ENCODE data around the gene SERPINA1.

SERPINA1 gene

GRCh38 chr14:94397289-94398181 lies 9.1 kb upstream of the SERPINA1 start:
- no peak for DNase-seq

GRCh38 chr14:94396628-94397225 lies 8.3 kb upstream of the SERPINA1 start:
- no peak for DNase-seq

- DNase-seq: no peak
These were observed 7.6 kb upstream of the SERPINA1 start for GRCh38 chr14:94395888-94396574.

GRCh38 chr14:94395282-94395887 lies 7.0 kb upstream of the SERPINA1 start:
- DNase-seq: no peak

GRCh38 chr14:94394581-94395207 lies 6.3 kb upstream of the SERPINA1 start:
- DNase-seq: no peak

- no peak for DNase-seq
These were observed 5.7 kb upstream of the SERPINA1 start for GRCh38 chr14:94394025-94394493.

- DNase-seq: no peak
These were observed 5.1 kb upstream of the SERPINA1 start for GRCh38 chr14:94393474-94393873.

- DNase-seq: no peak
These were observed 4.1 kb upstream of the SERPINA1 start for GRCh38 chr14:94392510-94392935.

GRCh38 chr14:94391281-94391975 lies 3.0 kb upstream of the SERPINA1 start:
- no peak for DNase-seq

- DNase-seq: no peak
These were observed 2.1 kb upstream of the SERPINA1 start for GRCh38 chr14:94390372-94391086.

GRCh38 chr14:94389731-94390371 lies 1.4 kb upstream of the SERPINA1 start:
- DNase-seq: no peak

- no peak for DNase-seq
These were observed 685 bp upstream of the SERPINA1 start for GRCh38 chr14:94389104-94389469.

- no peak for DNase-seq
These were observed 397 bp downstream of the SERPINA1 start for GRCh38 chr14:94388027-94388383.

- no peak for DNase-seq
These were observed 1.1 kb downstream of the SERPINA1 start for GRCh38 chr14:94387051-94388026.

GRCh38 chr14:94386085-94387031 lies 2.0 kb downstream of the SERPINA1 start:
- no peak for DNase-seq

- no peak for DNase-seq
These were observed 2.8 kb downstream of the SERPINA1 start for GRCh38 chr14:94385553-94386057.

- DNase-seq: no peak
These were observed 4.1 kb downstream of the SERPINA1 start for GRCh38 chr14:94384342-94384741.

GRCh38 chr14:94383777-94384176 lies 4.6 kb downstream of the SERPINA1 start:
- no peak for DNase-seq

Measured in retina (tissue), 1 donor.